ENCODE measurements around the gene PTF1A. TPM values are rescaled to one million over a fixed set of nuclear protein-coding genes. Genes with fewer than 3 reads are reported as not detected.

PTF1A gene
- not detected for total RNA-seq

- Mint-ChIP-seq H3K27ac (no peak within 1 kb of the TSS), H3K27me3 (peaks cover 62% of the 10 kb centered on the region), H3K4me3 (no peak within 1 kb of the TSS), H3K36me3 (no peaks in the 10 kb centered on the region), H3K4me1 (ENCODE audit: low read depth) (peaks cover 4% of the 10 kb centered on the region), H3K9me3 (no peaks in the 10 kb centered on the region)
- CTCF ChIA-PET, result no interaction called here
- POLR2A ChIA-PET, result no interaction called here
- DNase-seq, result no peak
- intact Hi-C loops (cut with micrococcal nuclease), result loop anchor here (2.0 to 10.0 kb wide), 2 partner anchors 19 to 503 kb away; no protein-coding TSS in a partner anchor
Observed at GRCh38 chr10:23191764-23192711, at the start of gene PTF1A. Gene PTF1A (plus strand): TSS chr10:23192312. CDS start chr10:23192531, 219 bp downstream.

- peaks cover 11% of the 10 kb centered on the region for H3K27me3 Mint-ChIP-seq
- no peak overlapping the region for H3K4me3 Mint-ChIP-seq
- intact Hi-C loops (cut with micrococcal nuclease), result no loop called here
- no peaks in the 10 kb centered on the region for H3K4me1 Mint-ChIP-seq (ENCODE audit: low read depth)
- no peaks in the 10 kb centered on the region for H3K36me3 Mint-ChIP-seq
- DNase-seq, result no peak
- CTCF ChIA-PET, result interaction anchor here (1.2 kb wide), 1 partner anchor 12 kb away, joined by 4 read pairs; no protein-coding TSS in a partner anchor
- POLR2A ChIA-PET, result no interaction called here
- no peaks in the 10 kb centered on the region for H3K9me3 Mint-ChIP-seq
- no peak overlapping the region for H3K27ac Mint-ChIP-seq
Observed at GRCh38 chr10:23146258-23146657, 45.9 kb upstream of the PTF1A start.

- intact Hi-C loops (cut with micrococcal nuclease), result no loop called here
- Mint-ChIP-seq H3K9me3 (no peaks in the 10 kb centered on the region), H3K4me3 (no peak overlapping the region), H3K27me3 (peaks cover 13% of the 10 kb centered on the region), H3K27ac (no peak overlapping the region), H3K36me3 (no peaks in the 10 kb centered on the region), H3K4me1 (ENCODE audit: low read depth) (no peaks in the 10 kb centered on the region)
- ChIA-PET CTCF (interaction anchor here (1.2 kb wide), 1 partner anchor 11 kb away, joined by 4 read pairs; no protein-coding TSS in a partner anchor), POLR2A (no interaction called here)
- DNase-seq, result no peak
Observed at GRCh38 chr10:23147035-23147434, 45.1 kb upstream of the PTF1A start.

- no peak overlapping the region for H3K27ac Mint-ChIP-seq
- DNase-seq, result no peak
- ChIA-PET CTCF (no interaction called here), POLR2A (no interaction called here)
- H3K4me3 Mint-ChIP-seq, result no peak overlapping the region
- no peaks in the 10 kb centered on the region for H3K9me3 Mint-ChIP-seq
- intact Hi-C loops (cut with micrococcal nuclease), result no loop called here
- H3K4me1 Mint-ChIP-seq (ENCODE audit: low read depth), result no peaks in the 10 kb centered on the region
- H3K27me3 Mint-ChIP-seq, result peaks cover 13% of the 10 kb centered on the region
- H3K36me3 Mint-ChIP-seq, result no peaks in the 10 kb centered on the region
Observed at GRCh38 chr10:23148214-23148613, 43.9 kb upstream of the PTF1A start.

- intact Hi-C loops (cut with micrococcal nuclease), result loop anchor here (10.0 kb wide), 2 partner anchors 375 to 1355 kb away; no protein-coding TSS in a partner anchor
- H3K4me1 Mint-ChIP-seq (ENCODE audit: low read depth), result no peaks in the 10 kb centered on the region
- H3K27me3 Mint-ChIP-seq, result peaks cover 13% of the 10 kb centered on the region
- no peaks in the 10 kb centered on the region for H3K9me3 Mint-ChIP-seq
- H3K36me3 Mint-ChIP-seq, result no peaks in the 10 kb centered on the region
- no peak overlapping the region for H3K27ac Mint-ChIP-seq
- POLR2A ChIA-PET, result no interaction called here
- DNase-seq, result no peak
- CTCF ChIA-PET, result no interaction called here
- H3K4me3 Mint-ChIP-seq, result no peak overlapping the region
Observed at GRCh38 chr10:23150091-23150490, 42.0 kb upstream of the PTF1A start.

- Mint-ChIP-seq H3K36me3 (no peaks in the 10 kb centered on the region), H3K27me3 (peaks cover 13% of the 10 kb centered on the region), H3K4me3 (no peak overlapping the region), H3K27ac (no peak overlapping the region), H3K9me3 (no peaks in the 10 kb centered on the region), H3K4me1 (ENCODE audit: low read depth) (no peaks in the 10 kb centered on the region)
- intact Hi-C loops (cut with micrococcal nuclease), result loop anchor here (10.0 kb wide), 2 partner anchors 374 to 1354 kb away; no protein-coding TSS in a partner anchor
- no peak for DNase-seq
- CTCF ChIA-PET, result no interaction called here
- POLR2A ChIA-PET, result no interaction called here
Observed at GRCh38 chr10:23150610-23151009, 41.5 kb upstream of the PTF1A start.

GRCh38 chr10:23151071-23151470 lies 41.0 kb upstream of the PTF1A start:
- no peak overlapping the region for H3K27ac Mint-ChIP-seq
- no peaks in the 10 kb centered on the region for H3K36me3 Mint-ChIP-seq
- CTCF ChIA-PET, result no interaction called here
- H3K4me1 Mint-ChIP-seq (ENCODE audit: low read depth), result no peaks in the 10 kb centered on the region
- H3K9me3 Mint-ChIP-seq, result no peaks in the 10 kb centered on the region
- intact Hi-C loops (cut with micrococcal nuclease), result loop anchor here (10.0 kb wide), 2 partner anchors 374 to 1354 kb away; no protein-coding TSS in a partner anchor
- H3K27me3 Mint-ChIP-seq, result peaks cover 15% of the 10 kb centered on the region
- H3K4me3 Mint-ChIP-seq, result no peak overlapping the region
- no peak for DNase-seq
- POLR2A ChIA-PET, result no interaction called here

GRCh38 chr10:23155169-23155568 lies 36.9 kb upstream of the PTF1A start:
- CTCF ChIA-PET, result no interaction called here
- POLR2A ChIA-PET, result no interaction called here
- no peak overlapping the region for H3K4me3 Mint-ChIP-seq
- H3K36me3 Mint-ChIP-seq, result no peaks in the 10 kb centered on the region
- no peak overlapping the region for H3K27ac Mint-ChIP-seq
- intact Hi-C loops (cut with micrococcal nuclease), result loop anchor here (5.0 to 10.0 kb wide), 3 partner anchors 370 to 1350 kb away; no protein-coding TSS in a partner anchor
- no peaks in the 10 kb centered on the region for H3K9me3 Mint-ChIP-seq
- peaks cover 2% of the 10 kb centered on the region for H3K4me1 Mint-ChIP-seq (ENCODE audit: low read depth)
- H3K27me3 Mint-ChIP-seq, result peaks cover 29% of the 10 kb centered on the region
- no peak for DNase-seq

- POLR2A ChIA-PET, result no interaction called here
- peaks cover 20% of the 10 kb centered on the region for H3K27me3 Mint-ChIP-seq
- H3K4me1 Mint-ChIP-seq (ENCODE audit: low read depth), result peaks cover 2% of the 10 kb centered on the region
- no peak for DNase-seq
- CTCF ChIA-PET, result interaction anchor here (1.3 to 3.9 kb wide), 3 partner anchors 19 to 1403 kb away, joined by 4 to 59 read pairs (median 7); no protein-coding TSS in a partner anchor
- no peaks in the 10 kb centered on the region for H3K9me3 Mint-ChIP-seq
- H3K27ac Mint-ChIP-seq, result no peak overlapping the region
- H3K4me3 Mint-ChIP-seq, result no peak overlapping the region
- H3K36me3 Mint-ChIP-seq, result no peaks in the 10 kb centered on the region
- intact Hi-C loops (cut with micrococcal nuclease), result loop anchor here (5.0 to 10.0 kb wide), 3 partner anchors 368 to 1348 kb away; no protein-coding TSS in a partner anchor
Observed at GRCh38 chr10:23156447-23157150, 35.5 kb upstream of the PTF1A start.

GRCh38 chr10:23157239-23157681 lies 34.9 kb upstream of the PTF1A start:
- H3K27me3 Mint-ChIP-seq, result peaks cover 23% of the 10 kb centered on the region
- H3K9me3 Mint-ChIP-seq, result no peaks in the 10 kb centered on the region
- no peak overlapping the region for H3K27ac Mint-ChIP-seq
- H3K36me3 Mint-ChIP-seq, result no peaks in the 10 kb centered on the region
- intact Hi-C loops (cut with micrococcal nuclease), result loop anchor here (5.0 to 10.0 kb wide), 3 partner anchors 368 to 1348 kb away; no protein-coding TSS in a partner anchor
- CTCF ChIA-PET, result interaction anchor here (1.1 to 3.9 kb wide), 12 partner anchors 10 to 1402 kb away, joined by 3 to 59 read pairs (median 4); no protein-coding TSS in a partner anchor
- H3K4me3 Mint-ChIP-seq, result no peak overlapping the region
- no peak for DNase-seq
- peaks cover 2% of the 10 kb centered on the region for H3K4me1 Mint-ChIP-seq (ENCODE audit: low read depth)
- POLR2A ChIA-PET, result no interaction called here

- ChIA-PET POLR2A (no interaction called here), CTCF (interaction anchor here (0.6 to 3.9 kb wide), 31 partner anchors 9 to 1993 kb away, joined by 3 to 59 read pairs (median 4); no protein-coding TSS in a partner anchor)
- H3K9me3 Mint-ChIP-seq, result no peaks in the 10 kb centered on the region
- H3K4me1 Mint-ChIP-seq (ENCODE audit: low read depth), result peaks cover 2% of the 10 kb centered on the region
- no peaks in the 10 kb centered on the region for H3K36me3 Mint-ChIP-seq
- no peak for DNase-seq
- H3K4me3 Mint-ChIP-seq, result no peak overlapping the region
- H3K27ac Mint-ChIP-seq, result no peak overlapping the region
- H3K27me3 Mint-ChIP-seq, result peaks cover 23% of the 10 kb centered on the region
- intact Hi-C loops (cut with micrococcal nuclease), result loop anchor here (2.0 to 10.0 kb wide), 5 partner anchors 135 to 1347 kb away; no protein-coding TSS in a partner anchor
Observed at GRCh38 chr10:23157691-23158369, 34.3 kb upstream of the PTF1A start.

Measured in activated CD4-positive, alpha-beta memory T cell treated with anti-CD3 and anti-CD28 coated beads for 36 hours (primary cell).